ENCODE measurements around the gene AGER.

DNA sequence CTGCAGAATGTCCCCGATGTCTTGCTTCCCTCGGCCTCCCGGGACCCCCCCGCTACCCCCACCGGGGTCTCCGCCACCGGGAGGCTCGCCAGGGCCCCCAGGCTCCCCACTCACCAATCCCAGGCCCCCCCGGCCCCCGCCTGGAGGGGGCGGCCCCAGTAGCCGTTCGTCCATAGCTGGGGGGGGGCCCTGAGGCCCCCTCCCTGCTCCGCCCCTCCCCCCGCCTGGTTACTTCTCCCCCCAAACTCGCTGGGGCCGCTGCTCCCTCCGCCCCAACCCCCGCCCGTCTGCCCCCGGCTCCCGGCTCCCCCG, 5.6 kb upstream of the AGER start:
- TF ChIP-seq POLR2A (IDR thresholded peaks at IDR 0.05) (no peak), EP300 (IDR thresholded peaks at IDR 0.05) (no peak)
- TF ChIP-seq, protein P1, sequence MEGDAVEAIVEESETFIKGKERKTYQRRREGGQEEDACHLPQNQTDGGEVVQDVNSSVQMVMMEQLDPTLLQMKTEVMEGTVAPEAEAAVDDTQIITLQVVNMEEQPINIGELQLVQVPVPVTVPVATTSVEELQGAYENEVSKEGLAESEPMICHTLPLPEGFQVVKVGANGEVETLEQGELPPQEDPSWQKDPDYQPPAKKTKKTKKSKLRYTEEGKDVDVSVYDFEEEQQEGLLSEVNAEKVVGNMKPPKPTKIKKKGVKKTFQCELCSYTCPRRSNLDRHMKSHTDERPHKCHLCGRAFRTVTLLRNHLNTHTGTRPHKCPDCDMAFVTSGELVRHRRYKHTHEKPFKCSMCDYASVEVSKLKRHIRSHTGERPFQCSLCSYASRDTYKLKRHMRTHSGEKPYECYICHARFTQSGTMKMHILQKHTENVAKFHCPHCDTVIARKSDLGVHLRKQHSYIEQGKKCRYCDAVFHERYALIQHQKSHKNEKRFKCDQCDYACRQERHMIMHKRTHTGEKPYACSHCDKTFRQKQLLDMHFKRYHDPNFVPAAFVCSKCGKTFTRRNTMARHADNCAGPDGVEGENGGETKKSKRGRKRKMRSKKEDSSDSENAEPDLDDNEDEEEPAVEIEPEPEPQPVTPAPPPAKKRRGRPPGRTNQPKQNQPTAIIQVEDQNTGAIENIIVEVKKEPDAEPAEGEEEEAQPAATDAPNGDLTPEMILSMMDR (IDR thresholded peaks at IDR 0.05) = no peak
